Measurements from ENCODE around the gene INPP5A. TPM values are rescaled to one million over a fixed set of nuclear protein-coding genes. Genes with fewer than 3 reads are reported as not detected.
"Not testable (repeated sequence)": the region's sequence is repeated elsewhere in the genome, so short reads cannot be mapped to it uniquely, and the experiment has no call there.

The INPP5A gene
- total RNA-seq, 3 donors from 2014 or later, result 5.8 to 8.8 (median 6.9) TPM

DNA sequence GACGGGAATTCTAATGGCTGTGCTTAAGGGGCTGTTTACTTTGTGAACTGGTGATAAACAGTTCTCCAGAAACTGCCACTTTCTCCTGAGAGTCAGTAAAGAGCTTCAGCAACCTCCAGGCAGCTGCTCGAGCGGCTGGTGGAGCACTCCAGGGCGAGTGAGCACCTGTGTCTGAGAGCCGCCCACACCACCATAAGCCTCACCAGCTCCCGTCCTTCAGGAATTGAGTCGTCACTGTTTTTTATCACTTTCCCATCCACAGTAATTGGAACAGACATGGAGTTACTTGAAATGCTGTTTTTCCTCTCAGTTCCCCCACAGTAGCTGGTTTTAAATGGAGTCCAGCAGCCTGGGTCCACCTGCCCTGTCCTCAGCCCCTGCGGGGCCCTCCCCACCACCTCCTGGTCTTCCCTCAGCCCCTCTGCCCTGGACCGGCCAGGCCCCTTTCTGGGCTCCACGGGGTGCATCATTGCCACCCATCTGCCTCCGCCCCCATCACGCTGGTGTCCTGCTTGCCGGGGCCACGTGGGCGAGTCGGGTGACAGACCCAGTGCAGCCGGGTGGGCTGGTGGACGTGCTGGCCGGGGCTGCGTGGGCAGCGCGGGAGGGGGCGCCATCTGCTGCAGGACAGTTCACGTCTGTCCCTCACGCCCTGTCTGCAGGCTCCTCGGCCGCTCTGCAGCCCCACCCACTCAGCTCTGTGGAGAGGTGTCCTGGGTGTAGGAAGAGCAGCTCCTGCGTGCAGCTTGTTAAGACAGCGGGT, 192.4 kb downstream of the INPP5A start:
- Mint-ChIP-seq H3K27me3 (ENCODE audit: low read depth) (no peaks in the 10 kb centered on the region), H3K4me3 (no peak overlapping the region), H3K36me3 (ENCODE audit: insufficient read depth) (peaks cover 12% of the 10 kb centered on the region), H3K9me3 (no peaks in the 10 kb centered on the region), H3K4me1 (ENCODE audit: low read depth) (no peaks in the 10 kb centered on the region)
- ATAC-seq (no peak), DNase-seq (no peak)

DNA sequence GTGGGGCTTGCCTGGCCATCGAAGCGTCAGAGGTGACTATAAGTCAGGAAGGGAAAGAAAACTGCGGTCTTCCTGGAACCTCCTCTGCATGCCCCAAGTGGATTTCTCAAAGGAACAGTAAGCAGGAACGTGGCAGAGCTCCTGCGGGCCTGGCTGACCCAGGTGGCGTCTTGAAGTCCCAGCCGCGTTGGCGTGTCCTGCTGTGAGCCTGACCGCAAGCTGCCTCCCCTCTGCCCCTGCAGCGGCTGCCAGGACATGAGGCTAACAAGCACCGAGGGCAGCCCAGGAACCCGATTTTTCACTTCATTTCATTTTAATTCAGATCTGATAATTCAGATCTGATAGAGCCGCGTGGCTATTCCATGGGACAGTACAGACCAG, 193.0 kb downstream of the INPP5A start:
- no peak for DNase-seq
- Mint-ChIP-seq H3K9me3 (no peaks in the 10 kb centered on the region), H3K4me1 (ENCODE audit: low read depth) (no peaks in the 10 kb centered on the region), H3K36me3 (ENCODE audit: insufficient read depth) (peaks cover 12% of the 10 kb centered on the region), H3K27me3 (ENCODE audit: low read depth) (no peaks in the 10 kb centered on the region), H3K4me3 (no peak overlapping the region)
- ATAC-seq, result no peak

DNA sequence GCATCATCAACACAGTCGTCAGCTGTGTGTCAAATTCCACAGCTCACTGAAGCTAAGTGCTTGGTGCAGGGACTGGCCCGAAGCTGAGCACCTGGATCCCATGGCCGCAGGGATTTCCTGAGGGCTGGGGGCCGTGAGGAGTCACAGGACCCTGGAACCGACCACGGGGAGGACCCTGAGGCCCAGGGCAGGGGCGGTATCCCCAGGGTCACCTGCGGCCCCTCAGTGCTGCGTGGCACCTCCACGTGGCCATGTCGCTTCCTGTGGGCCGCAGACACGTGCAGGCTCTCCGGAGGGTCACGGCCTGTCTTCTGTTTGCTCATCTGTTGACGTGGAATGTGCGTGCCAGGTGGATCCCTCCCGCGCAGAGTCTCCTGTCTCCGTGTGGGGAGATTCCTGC, 194.9 kb downstream of the INPP5A start:
- H3K4me3 Mint-ChIP-seq, result no peak overlapping the region
- no peaks in the 10 kb centered on the region for H3K9me3 Mint-ChIP-seq
- H3K4me1 Mint-ChIP-seq (ENCODE audit: low read depth), result no peaks in the 10 kb centered on the region
- no peaks in the 10 kb centered on the region for H3K36me3 Mint-ChIP-seq (ENCODE audit: insufficient read depth)
- ATAC-seq (no peak), DNase-seq (no peak)
- H3K27me3 Mint-ChIP-seq (ENCODE audit: low read depth), result no peaks in the 10 kb centered on the region

DNA sequence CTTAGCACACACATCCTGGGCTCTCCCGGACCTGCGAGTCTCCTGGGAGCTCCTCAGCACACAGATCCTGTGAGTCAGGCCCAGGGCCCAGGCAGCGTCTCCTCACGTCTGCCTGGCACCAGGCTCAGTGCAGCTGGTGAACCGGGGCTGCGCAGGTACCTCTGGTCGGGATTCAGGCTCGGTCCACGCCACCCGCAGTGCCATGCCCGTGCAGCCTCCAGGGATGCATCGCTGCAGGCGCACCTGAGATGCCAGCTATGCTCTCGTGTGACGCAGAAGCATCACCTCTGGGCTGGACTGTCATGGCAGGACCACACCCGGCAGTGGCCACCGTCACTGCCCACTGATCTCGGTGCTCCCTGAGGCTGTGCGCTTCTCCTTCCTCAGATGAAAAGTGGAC, 196.3 kb downstream of the INPP5A start:
- H3K4me3 Mint-ChIP-seq, result no peak overlapping the region
- H3K36me3 Mint-ChIP-seq (ENCODE audit: insufficient read depth), result no peaks in the 10 kb centered on the region
- ATAC-seq (no peak), DNase-seq (no peak)
- no peaks in the 10 kb centered on the region for H3K27me3 Mint-ChIP-seq (ENCODE audit: low read depth)
- no peaks in the 10 kb centered on the region for H3K4me1 Mint-ChIP-seq (ENCODE audit: low read depth)
- H3K9me3 Mint-ChIP-seq, result no peaks in the 10 kb centered on the region

DNA sequence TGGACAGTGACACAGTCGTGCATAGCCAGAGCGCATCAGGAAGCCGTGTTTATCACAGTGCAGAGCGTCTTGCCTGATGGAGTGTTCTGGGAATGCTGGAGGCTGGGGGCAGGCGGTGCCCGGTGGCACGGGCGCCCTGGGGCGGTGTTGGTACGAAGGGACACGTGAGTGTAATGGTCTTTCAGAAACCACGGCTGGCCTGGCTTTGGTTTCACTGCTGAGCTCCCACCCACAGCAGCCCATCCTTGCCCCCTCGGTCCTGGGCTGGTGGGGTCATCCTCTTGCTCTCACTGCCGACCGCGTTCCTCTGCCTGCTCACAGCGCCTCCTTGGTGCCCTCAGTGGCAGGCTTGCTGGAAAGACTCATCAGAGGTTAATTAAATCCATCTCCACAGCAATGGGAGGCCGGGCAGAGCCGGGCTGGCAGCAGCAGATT, 197.8 kb downstream of the INPP5A start:
- no peak for DNase-seq
- Mint-ChIP-seq H3K9me3 (no peaks in the 10 kb centered on the region), H3K27me3 (ENCODE audit: low read depth) (no peaks in the 10 kb centered on the region), H3K36me3 (ENCODE audit: insufficient read depth) (no peaks in the 10 kb centered on the region), H3K4me3 (no peak overlapping the region), H3K4me1 (ENCODE audit: low read depth) (no peaks in the 10 kb centered on the region)
- no peak for ATAC-seq

DNA sequence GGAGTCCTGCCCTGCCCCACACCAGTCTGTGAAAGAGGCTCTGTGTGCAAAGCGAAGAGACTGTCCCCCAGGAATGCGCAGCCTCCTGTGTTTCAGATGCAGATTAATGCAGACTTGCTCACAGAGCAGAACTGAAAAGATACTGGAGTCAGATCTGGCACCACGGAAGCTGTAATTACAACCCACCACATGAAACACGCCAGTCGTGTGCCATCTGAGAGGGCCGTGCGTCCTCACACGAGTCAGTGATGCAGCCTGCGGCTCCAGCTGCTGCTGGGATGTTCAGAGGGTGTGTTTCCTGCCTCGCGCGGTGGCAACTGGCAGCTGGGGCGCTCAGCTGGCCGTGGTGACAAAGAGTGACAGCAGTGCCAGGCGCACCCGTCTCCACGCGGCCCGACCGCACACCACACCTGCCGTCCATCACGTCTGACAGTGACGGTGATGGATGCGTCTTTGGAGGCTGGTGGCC, 198.4 kb downstream of the INPP5A start:
- H3K36me3 Mint-ChIP-seq (ENCODE audit: insufficient read depth), result no peaks in the 10 kb centered on the region
- H3K4me1 Mint-ChIP-seq (ENCODE audit: low read depth), result no peaks in the 10 kb centered on the region
- H3K27me3 Mint-ChIP-seq (ENCODE audit: low read depth), result no peaks in the 10 kb centered on the region
- H3K4me3 Mint-ChIP-seq, result no peak overlapping the region
- no peaks in the 10 kb centered on the region for H3K9me3 Mint-ChIP-seq
- ATAC-seq (no peak), DNase-seq (no peak)

DNA sequence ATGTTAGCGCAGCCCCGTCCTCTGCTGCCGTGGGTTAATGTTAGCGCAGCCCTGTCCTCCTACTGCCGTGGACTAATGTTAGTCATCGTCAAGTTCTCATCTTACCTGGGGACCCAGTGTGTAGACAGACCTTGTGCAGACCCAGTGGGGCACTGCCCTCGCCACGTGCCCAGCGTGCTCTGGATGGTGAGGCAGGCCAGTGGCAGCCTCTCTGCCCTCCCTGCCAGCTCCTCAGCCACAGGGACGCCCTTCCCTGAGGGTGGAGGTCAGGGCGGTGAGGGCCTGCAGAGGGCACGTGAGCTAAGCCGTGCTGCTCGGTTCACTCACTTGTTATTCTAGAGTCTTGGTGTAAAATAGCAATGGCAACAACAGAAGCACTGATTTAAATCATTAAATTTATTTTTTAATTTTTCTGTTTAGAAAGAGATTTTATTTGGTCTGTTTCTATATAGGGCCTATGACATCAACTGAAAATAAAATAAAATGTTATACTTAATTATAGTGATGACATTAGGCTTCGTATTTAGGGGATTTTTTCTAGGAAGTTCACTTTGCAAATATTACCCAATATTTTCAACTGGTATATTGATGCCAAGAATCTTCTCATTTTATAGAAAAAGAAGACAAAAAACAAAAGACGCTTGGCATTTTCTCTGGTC, 199.9 kb downstream of the INPP5A start:
- Mint-ChIP-seq H3K4me1 (ENCODE audit: low read depth) (no peaks in the 10 kb centered on the region), H3K4me3 (no peak overlapping the region), H3K36me3 (ENCODE audit: insufficient read depth) (peaks cover 2% of the 10 kb centered on the region), H3K9me3 (no peaks in the 10 kb centered on the region), H3K27me3 (ENCODE audit: low read depth) (no peaks in the 10 kb centered on the region)
- ATAC-seq, result no peak
- DNase-seq, result no peak

DNA sequence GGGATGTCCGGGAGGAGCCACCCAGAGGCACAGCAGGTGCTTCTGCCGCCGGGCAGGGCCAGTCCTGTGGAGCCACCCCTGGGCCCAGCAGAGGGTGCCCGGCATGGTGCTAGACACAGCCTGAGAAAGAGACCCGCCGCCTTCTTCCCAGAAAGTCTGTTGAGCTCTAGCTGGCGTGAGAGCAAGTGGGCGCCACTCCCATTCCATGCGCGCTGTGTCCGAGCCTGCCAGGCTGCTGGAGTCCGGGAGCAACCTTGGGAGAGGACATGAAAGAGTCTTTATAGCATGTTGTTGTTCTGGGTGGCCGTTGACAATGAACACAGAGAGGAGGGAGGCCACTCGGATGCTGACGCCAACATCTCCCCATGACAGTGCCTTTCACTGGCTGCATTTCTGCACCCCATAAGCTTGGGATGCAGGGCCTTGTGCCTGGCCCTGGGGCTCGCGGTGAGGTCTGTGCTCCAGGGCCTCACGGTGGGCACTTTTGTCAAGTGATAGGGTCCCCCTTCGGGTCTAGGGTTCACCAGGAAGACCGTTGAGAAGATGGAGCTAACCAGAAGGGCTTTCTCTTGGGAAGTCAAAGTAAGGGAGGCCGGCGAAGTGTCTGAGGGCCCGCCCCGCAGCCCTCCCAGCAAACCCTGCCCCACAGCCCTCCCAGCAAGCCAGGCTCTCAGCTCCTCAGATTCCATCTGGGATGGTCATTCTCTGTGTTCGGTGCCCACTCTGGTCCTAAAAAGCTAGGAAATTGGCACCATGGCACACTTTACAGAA, 201.1 kb downstream of the INPP5A start:
- no peaks in the 10 kb centered on the region for H3K4me1 Mint-ChIP-seq (ENCODE audit: low read depth)
- H3K4me3 Mint-ChIP-seq, result no peak overlapping the region
- DNase-seq, result no peak
- peaks cover 2% of the 10 kb centered on the region for H3K36me3 Mint-ChIP-seq (ENCODE audit: insufficient read depth)
- H3K9me3 Mint-ChIP-seq, result no peaks in the 10 kb centered on the region
- no peaks in the 10 kb centered on the region for H3K27me3 Mint-ChIP-seq (ENCODE audit: low read depth)
- no peak for ATAC-seq

DNA sequence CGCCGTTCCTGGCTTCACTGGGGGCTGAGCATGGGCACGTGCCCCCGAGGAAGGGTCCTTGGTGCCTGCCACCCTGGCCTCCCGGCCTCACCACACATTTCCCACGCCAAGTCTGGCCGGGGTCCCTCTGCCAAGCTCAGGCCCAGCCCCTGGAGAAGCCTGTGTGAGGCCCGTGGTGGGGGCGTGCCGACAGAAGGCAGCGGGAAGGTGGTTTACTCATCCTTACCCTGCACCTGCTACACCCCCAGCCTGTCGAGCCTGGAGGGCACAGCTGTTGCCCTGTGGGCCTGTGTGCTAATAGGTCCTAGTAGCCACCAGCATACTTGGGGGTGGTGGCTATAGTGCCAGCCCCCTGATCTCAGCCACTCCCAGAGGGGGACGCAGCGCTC, 201.6 kb downstream of the INPP5A start:
- H3K4me1 Mint-ChIP-seq (ENCODE audit: low read depth), result no peaks in the 10 kb centered on the region
- no peak for ATAC-seq
- no peak for DNase-seq
- no peaks in the 10 kb centered on the region for H3K9me3 Mint-ChIP-seq
- H3K27me3 Mint-ChIP-seq (ENCODE audit: low read depth), result no peaks in the 10 kb centered on the region
- H3K4me3 Mint-ChIP-seq, result no peak overlapping the region
- H3K36me3 Mint-ChIP-seq (ENCODE audit: insufficient read depth), result peaks cover 2% of the 10 kb centered on the region

DNA sequence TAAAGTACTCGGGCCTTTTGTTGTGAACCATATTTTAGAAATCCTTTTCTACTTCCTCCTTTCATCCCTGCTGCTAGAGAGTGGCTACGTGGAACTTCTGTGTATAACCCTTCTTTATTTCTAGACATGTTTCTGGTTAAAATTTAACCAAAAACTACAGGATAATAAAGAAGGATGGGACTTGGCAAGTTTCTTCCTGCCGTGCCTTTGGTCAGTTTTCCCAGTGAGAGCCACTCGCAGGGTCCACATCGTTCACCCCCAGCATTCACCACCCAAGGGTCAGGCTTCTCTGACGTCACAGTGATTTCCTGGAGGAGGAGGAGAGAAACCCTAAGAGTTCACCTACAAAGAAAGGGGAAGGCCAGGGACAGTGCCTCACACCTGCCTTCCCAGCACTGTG, 203.0 kb downstream of the INPP5A start:
- no peaks in the 10 kb centered on the region for H3K4me1 Mint-ChIP-seq (ENCODE audit: low read depth)
- H3K36me3 Mint-ChIP-seq (ENCODE audit: insufficient read depth), result peaks cover 2% of the 10 kb centered on the region
- no peak overlapping the region for H3K4me3 Mint-ChIP-seq
- ATAC-seq (no peak), DNase-seq (no peak)
- no peaks in the 10 kb centered on the region for H3K9me3 Mint-ChIP-seq
- H3K27me3 Mint-ChIP-seq (ENCODE audit: low read depth), result no peaks in the 10 kb centered on the region

DNA sequence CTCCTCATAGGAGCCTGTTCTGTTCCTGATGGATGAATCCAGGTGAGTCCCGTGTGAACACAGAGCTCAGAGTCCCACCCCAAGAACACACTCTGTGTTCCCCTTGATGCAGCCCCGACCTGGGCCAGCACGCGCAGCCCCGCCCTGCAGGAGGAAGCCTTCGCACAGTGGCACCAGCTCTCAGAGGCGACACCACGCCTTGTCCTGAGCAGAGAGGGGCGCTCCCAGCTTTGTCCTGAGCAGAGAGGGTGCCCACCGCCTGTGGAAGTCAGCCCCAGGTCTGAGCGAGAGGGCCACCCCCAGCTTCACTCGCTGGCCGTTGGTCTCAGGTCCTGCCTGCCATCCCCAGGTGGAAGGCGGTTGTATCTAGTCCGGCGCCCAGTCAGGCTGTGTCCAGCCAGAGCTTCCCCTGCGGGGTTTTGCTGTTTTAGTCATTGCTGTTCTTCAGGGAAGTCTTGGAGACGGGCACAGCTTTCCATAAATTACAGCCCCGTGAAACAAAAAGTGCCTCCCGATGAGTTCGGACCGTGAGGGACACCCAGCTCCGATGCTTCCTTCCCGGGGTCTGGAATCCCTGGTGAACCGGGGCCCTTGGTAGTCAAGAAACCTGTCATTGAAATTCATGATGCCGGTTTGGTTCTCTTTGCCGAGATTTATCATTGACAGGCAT, 204.7 kb downstream of the INPP5A start:
- DNase-seq (no peak), ATAC-seq (no peak)
- Mint-ChIP-seq H3K9me3 (no peaks in the 10 kb centered on the region), H3K4me1 (ENCODE audit: low read depth) (no peaks in the 10 kb centered on the region), H3K36me3 (ENCODE audit: insufficient read depth) (peaks cover 2% of the 10 kb centered on the region), H3K4me3 (no peak overlapping the region), H3K27me3 (ENCODE audit: low read depth) (no peaks in the 10 kb centered on the region)

DNA sequence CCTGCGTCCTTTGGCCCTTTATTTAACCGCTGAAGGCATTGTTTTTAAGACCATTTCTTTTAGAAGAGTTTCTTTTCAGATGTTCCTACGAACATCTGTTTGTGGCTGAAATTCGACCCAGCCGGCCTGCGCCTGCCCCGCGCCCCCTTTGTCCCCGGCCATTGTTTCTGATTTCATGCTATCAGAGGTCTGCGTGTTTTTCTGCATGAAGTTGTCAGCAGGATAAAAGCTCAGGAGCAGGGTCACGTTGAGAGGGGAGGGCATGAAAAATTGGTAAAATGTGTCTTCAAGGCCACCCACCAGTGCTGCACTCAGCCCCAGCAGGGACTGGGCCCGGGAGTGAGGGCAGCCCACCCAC, 205.2 kb downstream of the INPP5A start:
- Mint-ChIP-seq H3K27me3 (ENCODE audit: low read depth) (no peaks in the 10 kb centered on the region), H3K9me3 (no peaks in the 10 kb centered on the region), H3K4me3 (no peak overlapping the region), H3K4me1 (ENCODE audit: low read depth) (no peaks in the 10 kb centered on the region), H3K36me3 (ENCODE audit: insufficient read depth) (peaks cover 2% of the 10 kb centered on the region)
- DNase-seq (no peak), ATAC-seq (no peak)

DNA sequence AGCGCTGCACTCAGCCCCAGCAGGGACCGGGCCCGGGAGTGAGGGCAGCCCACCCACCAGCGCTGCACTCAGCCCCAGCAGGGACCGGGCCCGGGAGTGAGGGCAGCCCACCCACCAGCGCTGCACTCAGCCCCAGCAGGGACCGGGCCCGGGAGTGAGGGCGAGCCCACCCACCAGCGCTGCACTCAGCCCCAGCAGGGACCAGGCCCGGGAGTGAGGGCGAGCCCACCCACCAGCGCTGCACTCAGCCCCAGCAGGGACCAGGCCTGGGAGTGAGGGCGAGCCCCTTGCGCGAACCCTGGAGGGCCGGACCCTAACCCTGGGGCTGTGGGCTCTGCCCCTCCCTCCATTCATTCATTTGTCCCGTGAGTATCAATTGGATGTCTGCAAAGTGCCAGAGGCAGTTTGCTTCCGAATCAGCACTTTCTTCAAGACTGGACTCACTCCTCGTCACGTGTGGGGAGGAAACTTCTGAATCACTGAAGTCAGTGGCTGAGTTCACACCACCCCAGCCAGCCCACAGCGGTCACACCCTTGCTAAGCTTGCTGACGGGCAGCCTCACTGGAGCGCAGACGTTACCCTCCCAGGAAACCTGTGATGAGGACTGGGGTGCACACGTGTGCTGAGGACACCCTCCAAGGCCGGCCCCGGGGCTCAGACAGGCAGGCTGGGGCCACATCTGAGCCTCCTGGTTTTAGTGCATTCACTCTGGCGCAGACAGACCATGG, 205.8 kb downstream of the INPP5A start:
- H3K27me3 Mint-ChIP-seq (ENCODE audit: low read depth); H3K4me1 Mint-ChIP-seq (ENCODE audit: low read depth); ATAC-seq; H3K9me3 Mint-ChIP-seq; H3K36me3 Mint-ChIP-seq (ENCODE audit: insufficient read depth); H3K4me3 Mint-ChIP-seq; DNase-seq: not testable (repeated sequence)
